Activated B cell treated with CpG ODN at 0.5 μM for 24 hours (primary cell): Measurements from ENCODE around the gene PRX. TPM values are rescaled to one million over a fixed set of nuclear protein-coding genes. Genes with fewer than 3 reads are reported as not detected.

Experiments used
- ATAC-seq: fragments of 200-7000 bp; cut with Tn5 transposase; one replicate; pipeline ENCODE4 v1.10.0; 2021; ENCODE audit warnings: low read depth, mild to moderate bottlenecking, moderate library complexity
- CTCF ChIA-PET: fragments of 350-600 bp; sonication (Branson Sonifier 250); formaldehyde crosslinking; loops from one replicate; lab custom pipeline; 2021; ENCODE audit warnings: antibody characterized with exemption; lab: Charles Lee
- POLR2A ChIA-PET: fragments of 350-600 bp; sonication (Branson Sonifier 250); formaldehyde crosslinking; loops from one replicate; lab custom pipeline; 2021; ENCODE audit warnings: antibody characterized with exemption; lab: Charles Lee
- DNase-seq: peaks from one replicate; pipeline ENCODE4 v3.0.0; 2022
- H3K27ac Mint-ChIP-seq: one replicate; pipeline ENCODE4 v1.8.0; 2020; ENCODE audit warnings: mixed read lengths
- H3K27me3 Mint-ChIP-seq: one replicate; pipeline ENCODE4 v1.8.0; 2021; ENCODE audit warnings: mixed read lengths
- H3K36me3 Mint-ChIP-seq: one replicate; pipeline ENCODE4 v1.8.0; 2021; ENCODE audit warnings: low read depth, mixed read lengths
- H3K4me1 Mint-ChIP-seq: one replicate; pipeline ENCODE4 v1.8.0; 2021; ENCODE audit warnings: mixed read lengths
- H3K4me3 Mint-ChIP-seq: one replicate; pipeline ENCODE4 v1.8.0; 2020; ENCODE audit warnings: mild to moderate bottlenecking, mixed read lengths
- H3K9me3 Mint-ChIP-seq: one replicate; pipeline ENCODE4 v1.8.0; 2020; ENCODE audit warnings: mixed read lengths
- CTCF ChIP-seq: fragments of 200-600 bp; IDR thresholded peaks from one replicate; pipeline ENCODE4 v1.8.0; 2022; ENCODE audit warnings: antibody characterized with exemption, mild to moderate bottlenecking
- intact Hi-C: fragments of 100-400 bp; cut with micrococcal nuclease; formaldehyde crosslinking; loops from one replicate; pipeline ENCODE4 v1.15.1; 2024
- total RNA-seq: library from RNA; stranded (reverse); gene quantifications from 2 replicates; pipeline ENCODE4 v1.2.3, GENCODE V29; 2022

The PRX gene
- total RNA-seq, 1 donor from 2014 or later, result 1.7 TPM

GRCh38 chr19:40393894-40394815 lies 19.0 kb downstream of the PRX start:
- H3K36me3 Mint-ChIP-seq, result no peaks in the 10 kb centered on the region
- peaks cover 6% of the 10 kb centered on the region for H3K4me1 Mint-ChIP-seq
- no peak for ATAC-seq
- H3K27ac Mint-ChIP-seq, result no peak overlapping the region
- H3K9me3 Mint-ChIP-seq, result no peaks in the 10 kb centered on the region
- intact Hi-C loops, result no loop called here
- DNase-seq, result no peak
- H3K27me3 Mint-ChIP-seq, result peaks cover 8% of the 10 kb centered on the region
- ChIA-PET POLR2A (no interaction called here), CTCF (no interaction called here)
- TF ChIP-seq CTCF, result no peak
- H3K4me3 Mint-ChIP-seq, result no peak overlapping the region

DNA sequence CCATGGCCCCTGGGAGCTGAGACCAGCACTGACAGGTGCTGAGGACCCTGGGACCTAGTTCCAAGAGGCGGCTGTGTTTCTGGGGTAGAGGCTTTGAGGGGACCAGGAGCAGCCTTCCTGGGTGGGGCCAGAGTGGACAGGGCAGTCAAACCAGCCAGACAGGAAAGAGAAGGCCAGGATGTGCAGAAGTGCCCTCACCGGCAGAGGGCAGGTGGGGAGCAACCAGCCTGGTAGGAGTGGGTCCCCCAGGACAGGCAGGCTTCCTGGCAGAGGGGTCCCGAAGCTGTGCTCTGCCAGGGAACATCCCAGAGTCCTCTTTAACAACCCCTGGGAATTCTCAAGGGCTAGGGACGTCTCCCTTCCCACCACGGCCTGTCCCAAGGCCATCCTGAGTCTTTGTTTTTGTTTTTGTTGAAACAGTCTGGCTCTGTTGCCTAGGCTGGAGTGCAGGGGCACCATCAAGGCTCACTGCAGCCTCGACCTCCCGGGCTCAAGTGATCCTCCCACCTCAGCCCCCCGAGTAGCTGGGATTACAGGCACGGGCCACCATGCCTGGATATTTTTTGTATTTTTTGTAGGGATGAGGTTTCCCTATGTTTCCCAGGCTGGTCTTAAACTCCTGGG lies 20.2 kb downstream of the PRX start:
- Mint-ChIP-seq H3K36me3 (no peaks in the 10 kb centered on the region), H3K27ac (no peak overlapping the region), H3K4me1 (no peaks in the 10 kb centered on the region), H3K27me3 (peaks cover 8% of the 10 kb centered on the region), H3K4me3 (no peak overlapping the region), H3K9me3 (no peaks in the 10 kb centered on the region)
- POLR2A ChIA-PET, result no interaction called here
- no peak for TF ChIP-seq CTCF
- DNase-seq, result no peak
- no peak for ATAC-seq
- CTCF ChIA-PET, result no interaction called here
- intact Hi-C loops, result no loop called here

DNA sequence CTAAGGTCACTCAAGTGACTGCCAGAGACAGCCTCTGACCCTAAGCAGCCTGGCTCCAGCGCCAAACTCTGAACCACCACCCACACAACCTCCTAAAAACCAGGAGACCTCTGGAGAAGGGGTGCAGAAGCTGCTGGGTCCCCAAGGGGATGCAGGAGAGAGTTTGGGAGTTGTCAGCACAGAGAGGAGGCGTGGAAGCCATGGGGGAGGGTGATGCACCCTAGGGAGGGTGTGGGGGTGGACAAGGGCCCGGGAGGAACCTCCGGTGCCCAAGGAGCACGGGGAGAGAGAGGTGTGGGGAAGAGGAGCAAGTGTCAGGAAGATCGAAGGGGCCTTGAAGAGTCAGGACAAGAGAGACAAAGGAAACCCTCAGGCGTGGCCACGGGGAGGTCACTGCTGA lies 21.1 kb downstream of the PRX start:
- ATAC-seq (no peak), DNase-seq (no peak)
- Mint-ChIP-seq H3K9me3 (no peaks in the 10 kb centered on the region), H3K27me3 (peaks cover 8% of the 10 kb centered on the region), H3K36me3 (no peaks in the 10 kb centered on the region), H3K4me3 (no peak overlapping the region), H3K27ac (no peak overlapping the region), H3K4me1 (no peaks in the 10 kb centered on the region)
- POLR2A ChIA-PET, result interaction anchor here (0.6 kb wide), 1 partner anchor 422 kb away, joined by 3 read pairs; no protein-coding TSS in a partner anchor
- intact Hi-C loops, result no loop called here
- CTCF ChIA-PET, result no interaction called here
- no peak for TF ChIP-seq CTCF

DNA sequence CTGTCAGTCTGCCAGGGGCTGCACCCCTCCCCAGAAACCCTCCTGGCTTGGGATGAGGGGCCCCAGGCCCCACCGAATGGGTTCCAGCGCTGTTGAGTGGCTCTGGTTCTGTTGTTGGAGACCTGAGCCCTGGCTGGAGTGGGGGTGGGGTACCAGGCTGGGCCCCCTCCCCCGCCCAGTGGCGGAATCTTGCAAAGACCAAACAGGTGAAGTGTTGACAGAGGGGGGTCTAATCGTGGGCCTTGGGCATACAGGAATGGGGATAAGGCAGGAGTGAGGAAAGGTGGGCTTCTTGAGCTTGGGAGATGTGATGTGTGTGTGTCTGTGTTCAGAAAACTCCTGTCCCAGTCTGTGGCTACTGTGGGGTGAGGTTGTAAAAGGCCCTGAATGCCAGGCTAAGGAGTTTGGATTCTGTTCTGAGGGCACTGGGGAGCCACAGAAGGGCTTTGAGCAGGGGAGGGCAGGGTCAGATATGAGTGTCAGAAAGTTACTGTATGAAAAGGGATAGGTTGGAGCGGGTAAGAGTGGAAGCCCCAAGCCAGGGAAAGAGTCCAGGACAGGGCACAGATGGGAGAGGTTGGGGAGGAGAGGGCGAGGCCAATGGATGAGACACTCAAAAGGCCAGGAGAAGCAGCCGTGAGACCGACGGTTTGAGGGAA lies 23.0 kb downstream of the PRX start, which contains the start of gene HIPK4:
HIPK4 (minus strand) TSS at position 98 of the 659 bp plus-strand sequence. CDS start 279 bp downstream, outside the sequence.
- TF ChIP-seq CTCF, result no peak
- no peaks in the 10 kb centered on the region for H3K4me1 Mint-ChIP-seq
- DNase-seq, result no peak
- ATAC-seq, result no peak
- no peaks in the 10 kb centered on the region for H3K36me3 Mint-ChIP-seq
- H3K27ac Mint-ChIP-seq, result no peak within 1 kb of the TSS
- peaks cover 4% of the 10 kb centered on the region for H3K27me3 Mint-ChIP-seq
- H3K4me3 Mint-ChIP-seq, result no peak within 1 kb of the TSS
- POLR2A ChIA-PET, result interaction anchor here (0.7 kb wide), 2 partner anchors 35 to 88 kb away, joined by 3 to 4 read pairs; no protein-coding TSS in a partner anchor
- H3K9me3 Mint-ChIP-seq, result no peaks in the 10 kb centered on the region
- intact Hi-C loops, result no loop called here
- CTCF ChIA-PET, result no interaction called here
